ENCODE data around the gene KCNJ15.

DNA sequence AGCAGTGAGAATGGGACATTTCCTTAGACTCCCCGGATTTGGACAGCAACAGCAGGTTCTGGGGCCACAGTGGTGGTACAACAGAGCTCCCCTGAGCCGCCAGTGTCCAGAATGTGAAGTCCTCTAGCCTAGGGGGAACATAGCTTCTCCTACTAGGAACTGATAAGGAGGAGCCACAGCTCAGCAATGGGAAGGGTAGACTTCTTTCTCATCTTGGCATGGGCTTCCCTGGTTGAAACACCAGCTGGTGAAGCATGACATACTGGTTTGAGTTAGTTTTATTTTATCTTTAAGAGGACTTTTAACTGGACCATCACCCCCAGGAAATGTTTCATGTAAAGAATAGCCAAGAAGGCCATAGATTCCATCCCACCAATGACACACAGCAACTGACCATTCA lies 68.4 kb downstream of the KCNJ15 start:
- TF ChIP-seq CTCF (conservative IDR thresholded peaks at IDR 0.05; ENCODE audit: low read depth, low read length) (no peak), RAD21 (IDR thresholded peaks at IDR 0.05; ENCODE audit: low read length) (no peak), MAZ (IDR thresholded peaks at IDR 0.05; ENCODE audit: borderline replicate concordance, low read depth, low read length) (no peak), POLR2A (IDR thresholded peaks at IDR 0.05; ENCODE audit: low read depth, low read length) (no peak), SMC3 (IDR thresholded peaks at IDR 0.05; ENCODE audit: low read depth, low read length) (no peak), RFX5 (IDR thresholded peaks at IDR 0.05; ENCODE audit: low read depth, low read length) (no peak), CHD1 (IDR thresholded peaks at IDR 0.05; ENCODE audit: low read depth, low read length) (no peak)
- TF ChIP-seq, protein P1, sequence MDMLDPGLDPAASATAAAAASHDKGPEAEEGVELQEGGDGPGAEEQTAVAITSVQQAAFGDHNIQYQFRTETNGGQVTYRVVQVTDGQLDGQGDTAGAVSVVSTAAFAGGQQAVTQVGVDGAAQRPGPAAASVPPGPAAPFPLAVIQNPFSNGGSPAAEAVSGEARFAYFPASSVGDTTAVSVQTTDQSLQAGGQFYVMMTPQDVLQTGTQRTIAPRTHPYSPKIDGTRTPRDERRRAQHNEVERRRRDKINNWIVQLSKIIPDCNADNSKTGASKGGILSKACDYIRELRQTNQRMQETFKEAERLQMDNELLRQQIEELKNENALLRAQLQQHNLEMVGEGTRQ (IDR thresholded peaks at IDR 0.05; ENCODE audit: low read depth, low read length), result no peak

Measured in IMR-90 (cell line).